Thoracic aorta (tissue), 2 donors: ENCODE data around the gene LRRC74B. TPM values are rescaled to one million over a fixed set of nuclear protein-coding genes. Genes with fewer than 3 reads are reported as not detected.

Experiments
- ATAC-seq: fragments of 150-250 bp; one replicate; pipeline ENCODE4 v1.8.0; 2017; ENCODE audit warnings: low read depth; ENCODE audit not compliant: insufficient number of reproducible peaks, low FRiP score
- DNase-seq: peaks from one replicate; pipeline ENCODE4 v3.0.0-alpha.2; 2020; ENCODE audit warnings: low spot score
- H3K27ac ChIP-seq, 2 donors: fragments of 200-600 bp; sonication (generic); 1 replicate in 1 of 2; 2 replicates in 1 of 2; pipeline ENCODE4 v1.5.1; 2016; ENCODE audit warnings: mild to moderate bottlenecking in 2 of 2, moderate library complexity in 2 of 2
- H3K27me3 ChIP-seq: fragments of 200-600 bp; sonication (generic); replicated peaks from 2 replicates; pipeline ENCODE4 v1.6.0; 2016; ENCODE audit warnings: mild to moderate bottlenecking; ENCODE audit not compliant: insufficient read depth
- H3K36me3 ChIP-seq: fragments of 200-600 bp; sonication (generic); one replicate; pipeline ENCODE4 v1.5.1; 2016
- H3K4me1 ChIP-seq, 2 donors: fragments of 200-600 bp; sonication (generic); 1 replicate in 1 of 2; 2 replicates in 1 of 2; pipeline versions ENCODE4 v1.5.1 to v1.6.0; 2016; ENCODE audit warnings: low read depth in 2 of 2, mild to moderate bottlenecking in 1 of 2; ENCODE audit not compliant: control insufficient read depth in 1 of 2
- H3K4me3 ChIP-seq: fragments of 200-600 bp; sonication (generic); 2 replicates; pipeline ENCODE4 v1.5.1; 2016; ENCODE audit warnings: mild to moderate bottlenecking
- H3K9me3 ChIP-seq: fragments of 200-600 bp; sonication (generic); 2 replicates; pipeline ENCODE4 v1.5.1; 2016
- CTCF ChIP-seq: fragments of 200-600 bp; sonication (generic); IDR thresholded peaks from one replicate; pipeline ENCODE4 v1.5.1; 2019; ENCODE audit warnings: antibody characterized with exemption
- total RNA-seq, 2 donors: library from RNA; depleted of rRNA; stranded (reverse); fragments of >200 nt; gene quantifications; one replicate each; pipeline versions ENCODE4 v1.1.0 to v1.2.3, GENCODE V29; 2016

Gene LRRC74B
- total RNA-seq, 2 donors from 2014 or later: not detected

GRCh38 chr22:21101877-21102638, 56.3 kb downstream of the LRRC74B start:
- Histone ChIP-seq H3K36me3 (no peaks in the 10 kb centered on the region), H3K4me3 (no peak overlapping the region), H3K27ac (no peak overlapping the region), H3K9me3 (no peaks in the 10 kb centered on the region), H3K27me3 (no peaks in the 10 kb centered on the region), H3K4me1 (peaks cover 0 to 5% of the 10 kb centered on the region in 2 donors)
- ATAC-seq (no peak), DNase-seq (no peak)
- no peak for TF ChIP-seq CTCF

- no peak for ATAC-seq
- peak; percentile 58 for TF ChIP-seq CTCF
- Histone ChIP-seq H3K9me3 (no peaks in the 10 kb centered on the region), H3K36me3 (no peaks in the 10 kb centered on the region), H3K27ac (no peak overlapping the region), H3K4me3 (peak overlapping the region; percentile 41), H3K4me1 (peaks cover 0 to 5% of the 10 kb centered on the region in 2 donors), H3K27me3 (no peaks in the 10 kb centered on the region)
- peak; percentile 5 for DNase-seq
Observed at GRCh38 chr22:21102659-21103267, 57.0 kb downstream of the LRRC74B start.

DNA sequence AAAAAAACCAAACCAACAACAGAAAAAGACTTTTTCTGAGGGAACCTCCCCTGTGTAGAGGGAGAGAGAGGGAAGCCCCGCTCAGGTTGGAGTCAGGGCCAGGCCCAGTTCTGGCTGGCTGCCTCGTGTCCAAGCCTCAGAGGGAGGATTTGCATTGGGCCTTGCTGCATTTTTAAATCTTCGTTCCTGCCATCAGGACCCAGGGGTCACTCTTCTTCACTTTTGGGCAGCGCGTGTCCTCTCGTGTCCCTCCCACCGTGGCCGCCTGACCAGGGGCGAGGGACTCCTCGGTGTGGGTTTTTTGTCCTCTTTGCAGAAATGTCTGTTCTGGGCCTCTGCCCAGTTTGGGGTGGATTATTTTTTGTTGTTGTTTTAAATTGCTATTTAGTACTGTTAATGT, 57.9 kb downstream of the LRRC74B start:
- TF ChIP-seq CTCF: no peak
- Histone ChIP-seq H3K9me3 (no peaks in the 10 kb centered on the region), H3K4me3 (no peak overlapping the region), H3K27me3 (no peaks in the 10 kb centered on the region), H3K36me3 (no peaks in the 10 kb centered on the region), H3K27ac (no peak overlapping the region), H3K4me1 (peaks cover 0 to 5% of the 10 kb centered on the region in 2 donors)
- no peak for ATAC-seq
- DNase-seq: no peak

GRCh38 chr22:21104126-21104691, 58.5 kb downstream of the LRRC74B start:
- H3K27me3 ChIP-seq: no peaks in the 10 kb centered on the region
- TF ChIP-seq CTCF: no peak
- H3K36me3 ChIP-seq: no peaks in the 10 kb centered on the region
- H3K4me1 ChIP-seq: peaks cover 0 to 5% of the 10 kb centered on the region in 2 donors
- no peaks in the 10 kb centered on the region for H3K9me3 ChIP-seq
- H3K4me3 ChIP-seq: no peak overlapping the region
- no peak overlapping the region for H3K27ac ChIP-seq
- no peak for DNase-seq
- ATAC-seq: no peak

GRCh38 chr22:21105294-21105693, 59.5 kb downstream of the LRRC74B start:
- Histone ChIP-seq H3K9me3 (no peaks in the 10 kb centered on the region), H3K36me3 (no peaks in the 10 kb centered on the region), H3K4me1 (peaks cover 0 to 5% of the 10 kb centered on the region in 2 donors), H3K4me3 (no peak overlapping the region), H3K27me3 (no peaks in the 10 kb centered on the region), H3K27ac (no peak overlapping the region)
- no peak for TF ChIP-seq CTCF
- no peak for DNase-seq
- no peak for ATAC-seq
